Astrocyte of the cerebellum (primary cell): Measurements from ENCODE around the gene MYL1.

Experiments
- DNase-seq: peaks from one replicate; pipeline ENCODE4 v3.0.0-alpha.2; 2011; ENCODE audit warnings: low read depth
- H3K4me3 ChIP-seq: 2 replicates; pipeline ENCODE4 v1.5.1; 2011; ENCODE audit warnings: mild to moderate bottlenecking, low read depth, low read length, moderate library complexity
- in situ Hi-C: cut with HindIII; loops from 2 replicates; pipeline ENCODE4 v1.10.0; 2017; ENCODE audit warnings: low sequenced_read_pairs
- TF ChIP-seq, protein P1 (sequence below): IDR thresholded peaks from 2 replicates; pipeline ENCODE4 v1.5.1; 2012; ENCODE audit warnings: low read length, low read depth, moderate library complexity, mild to moderate bottlenecking; ENCODE audit errors: missing control alignments

Gene MYL1

DNA sequence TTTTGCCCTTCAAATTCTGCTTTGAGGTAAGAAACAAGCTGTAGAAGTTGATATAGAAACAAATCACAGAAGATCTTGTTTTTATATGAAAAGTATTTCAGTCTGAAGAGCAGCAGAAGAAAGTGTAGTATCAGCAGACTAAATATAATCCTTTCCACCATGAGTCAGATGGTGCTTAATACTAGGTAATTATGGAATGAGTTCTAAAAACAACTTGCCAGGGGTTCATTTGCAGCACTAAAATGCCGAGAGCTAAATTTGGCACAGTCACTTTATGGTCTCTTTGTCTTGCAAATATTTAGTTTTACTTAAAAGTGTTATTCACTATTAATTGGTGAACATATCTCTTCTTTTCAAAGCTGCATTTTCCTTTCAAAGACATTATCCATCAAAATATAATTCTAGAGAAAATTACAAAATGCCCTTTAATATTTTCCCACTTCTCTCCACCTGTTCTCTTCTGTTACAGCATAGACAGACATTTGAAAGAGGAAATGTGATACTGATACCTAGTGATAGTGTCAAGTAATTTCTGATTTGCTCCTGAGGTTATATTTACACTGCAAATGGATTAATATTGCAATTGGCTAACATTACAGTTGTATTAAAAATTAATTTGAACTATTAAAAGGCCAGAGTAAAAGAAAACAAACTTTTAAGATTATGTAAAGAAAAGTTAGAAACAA lies 5.3 kb downstream of the MYL1 start:
- TF ChIP-seq, protein P1, sequence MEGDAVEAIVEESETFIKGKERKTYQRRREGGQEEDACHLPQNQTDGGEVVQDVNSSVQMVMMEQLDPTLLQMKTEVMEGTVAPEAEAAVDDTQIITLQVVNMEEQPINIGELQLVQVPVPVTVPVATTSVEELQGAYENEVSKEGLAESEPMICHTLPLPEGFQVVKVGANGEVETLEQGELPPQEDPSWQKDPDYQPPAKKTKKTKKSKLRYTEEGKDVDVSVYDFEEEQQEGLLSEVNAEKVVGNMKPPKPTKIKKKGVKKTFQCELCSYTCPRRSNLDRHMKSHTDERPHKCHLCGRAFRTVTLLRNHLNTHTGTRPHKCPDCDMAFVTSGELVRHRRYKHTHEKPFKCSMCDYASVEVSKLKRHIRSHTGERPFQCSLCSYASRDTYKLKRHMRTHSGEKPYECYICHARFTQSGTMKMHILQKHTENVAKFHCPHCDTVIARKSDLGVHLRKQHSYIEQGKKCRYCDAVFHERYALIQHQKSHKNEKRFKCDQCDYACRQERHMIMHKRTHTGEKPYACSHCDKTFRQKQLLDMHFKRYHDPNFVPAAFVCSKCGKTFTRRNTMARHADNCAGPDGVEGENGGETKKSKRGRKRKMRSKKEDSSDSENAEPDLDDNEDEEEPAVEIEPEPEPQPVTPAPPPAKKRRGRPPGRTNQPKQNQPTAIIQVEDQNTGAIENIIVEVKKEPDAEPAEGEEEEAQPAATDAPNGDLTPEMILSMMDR: no peak
- H3K4me3 ChIP-seq: no peak overlapping the region
- DNase-seq: no peak
- in situ Hi-C loops: no loop called here

DNA sequence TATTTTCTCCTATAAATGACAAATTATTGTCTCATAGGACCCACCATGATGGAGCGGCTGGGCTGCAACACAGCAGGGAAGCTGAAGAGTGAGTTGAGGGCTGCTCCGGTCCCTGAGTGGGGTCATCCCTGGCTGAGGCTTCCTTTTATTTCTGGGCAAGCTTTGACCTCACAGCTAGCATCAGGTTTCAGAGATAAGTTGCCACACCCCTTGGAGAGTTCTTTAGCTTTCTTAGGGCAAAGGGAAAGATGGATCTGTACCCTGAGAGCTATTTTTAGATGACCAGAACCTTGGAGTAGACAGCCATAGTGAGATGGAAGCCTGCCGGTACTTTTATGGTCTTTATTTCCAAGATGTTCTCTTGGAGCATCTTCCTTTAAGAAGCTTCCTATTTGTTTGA lies 11.5 kb downstream of the MYL1 start:
- no peak overlapping the region for H3K4me3 ChIP-seq
- in situ Hi-C loops: no loop called here
- no peak for DNase-seq
- TF ChIP-seq, protein P1: no peak

DNA sequence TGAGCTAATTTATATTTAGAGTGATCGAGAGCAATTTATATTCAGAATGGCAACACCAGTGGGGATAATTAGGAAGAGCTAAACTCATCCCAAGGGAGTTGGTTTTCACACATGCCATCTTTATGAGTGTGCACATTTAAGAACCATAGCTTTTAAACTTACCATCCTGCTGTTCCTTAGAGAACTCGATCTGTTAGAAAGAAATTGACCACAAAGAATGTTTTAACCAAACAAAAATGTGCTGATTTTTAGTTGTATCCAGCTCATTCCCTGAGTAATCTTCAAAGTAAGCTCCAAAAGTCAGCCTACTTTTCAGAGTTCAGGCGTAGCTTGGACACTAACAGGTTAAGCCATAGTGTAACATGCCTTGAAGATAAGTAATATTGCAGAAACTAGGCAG lies 12.6 kb downstream of the MYL1 start:
- in situ Hi-C loops: no loop called here
- peak; percentile 78 for DNase-seq
- H3K4me3 ChIP-seq: no peak overlapping the region
- TF ChIP-seq, protein P1: no peak

DNA sequence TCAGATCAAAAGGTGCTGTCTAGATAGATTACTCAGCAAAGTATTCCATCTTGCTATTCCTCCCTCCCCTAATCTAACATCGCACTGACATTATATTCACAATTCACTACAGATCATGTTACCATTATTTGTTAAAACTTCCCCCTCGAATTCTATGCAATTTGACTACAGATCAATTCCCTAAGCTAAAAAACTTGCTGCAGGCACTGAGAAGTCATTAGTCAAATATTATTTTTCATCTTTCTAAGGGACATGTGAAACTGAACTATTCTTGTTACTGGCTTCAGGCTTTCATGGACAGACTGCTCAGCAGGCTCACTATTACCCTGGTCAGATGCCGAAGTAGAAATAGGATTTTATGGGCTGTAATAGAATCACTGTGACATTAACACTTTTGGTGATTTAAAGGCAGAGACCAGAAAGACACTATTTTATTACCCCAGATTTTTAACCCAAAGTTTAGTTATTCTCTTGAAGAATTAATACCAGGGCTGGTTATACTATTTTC lies 15.1 kb downstream of the MYL1 start:
- in situ Hi-C loops: no loop called here
- DNase-seq: no peak

DNA sequence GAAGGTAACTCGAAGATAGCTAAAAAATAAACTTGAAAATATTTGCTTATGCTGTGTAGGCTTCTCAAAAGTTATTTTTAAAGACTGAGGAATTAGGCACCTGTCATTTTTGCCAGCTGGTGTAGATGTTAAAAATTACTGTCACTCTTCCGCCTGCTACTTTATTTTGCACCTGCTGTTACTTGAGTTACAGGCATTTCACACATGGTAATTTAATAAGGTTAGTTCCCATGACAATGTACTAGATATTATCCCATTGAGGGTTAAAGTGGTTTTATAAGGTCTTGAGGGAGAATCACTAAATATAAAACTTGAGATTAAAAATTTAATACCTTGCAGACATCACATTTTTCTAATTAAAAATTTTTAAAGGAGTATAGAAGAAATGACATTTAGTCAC lies 26.6 kb downstream of the MYL1 start:
- H3K4me3 ChIP-seq: no peak overlapping the region
- in situ Hi-C loops: no loop called here
- TF ChIP-seq, protein P1: no peak
- DNase-seq: no peak

More for the DNA sequence above, 15.1 kb downstream of the MYL1 start:
- H3K4me3 ChIP-seq: no peak overlapping the region
- TF ChIP-seq, protein P1: no peak

DNA sequence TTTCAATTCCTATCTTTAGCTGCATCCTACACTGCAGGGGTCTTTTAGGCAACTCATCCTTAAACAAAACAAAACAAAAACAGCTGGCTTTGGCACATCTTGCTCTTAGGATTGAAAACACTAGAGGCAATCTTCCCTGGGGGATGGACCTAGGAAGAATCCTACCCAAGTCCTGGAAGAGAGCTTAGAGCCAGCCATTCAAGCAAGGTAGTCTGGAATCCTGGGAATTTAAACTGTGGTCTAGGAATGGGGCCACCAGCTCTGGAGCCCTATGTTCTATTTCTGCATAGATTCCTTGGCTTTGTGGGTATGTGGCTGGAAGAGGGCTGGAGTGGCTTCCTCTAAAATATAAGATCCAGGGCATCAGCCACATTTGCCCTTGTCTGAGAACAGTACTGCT lies 27.7 kb downstream of the MYL1 start:
- TF ChIP-seq, protein P1: no peak
- in situ Hi-C loops: no loop called here
- H3K4me3 ChIP-seq: no peak overlapping the region
- no peak for DNase-seq
